IMR-90 (cell line): ENCODE data around the gene HMGXB3. TPM values are rescaled to one million over a fixed set of nuclear protein-coding genes. Genes with fewer than 3 reads are reported as not detected.

ENCODE experiments used
- ATAC-seq: fragments of 200-7000 bp; cut with Tn5 transposase; 2 replicates; pipeline ENCODE4 v1.9.1; 2020; ENCODE audit warnings: low read depth, mild to moderate bottlenecking, moderate library complexity
- BruUV-seq: library from RNA; stranded (reverse); fragments of 400-500 nt; replicated peaks from 2 replicates; lab custom pipeline; 2021; lab: Mats Ljungman, UMichigan
- CTCF ChIA-PET: fragments of 300-600 bp; formaldehyde crosslinking; extraction: SDS; loops from one replicate; lab custom pipeline; 2021; ENCODE audit warnings: antibody characterized with exemption; lab: Yijun Ruan, JAX
- POLR2A ChIA-PET: fragments of 300-600 bp; sonication (Branson Sonifier 250); formaldehyde crosslinking; loops from one replicate; lab custom pipeline; 2022; ENCODE audit warnings: antibody characterized with exemption; ENCODE audit not compliant: unreplicated experiment; lab: Charles Lee
- DNase-seq: peaks from one replicate; pipeline ENCODE4 v3.0.0; 2013
- H2AFZ ChIP-seq: replicated peaks from 2 replicates; pipeline ENCODE3; 2013; ENCODE audit warnings: low read length, mild to moderate bottlenecking; ENCODE audit not compliant: poor library complexity
- H2AK5ac ChIP-seq: 2 replicates; pipeline ENCODE4 v1.6.1; 2013; ENCODE audit warnings: low read depth, low read length, inconsistent platforms
- H2AK9ac ChIP-seq: replicated peaks from 2 replicates; pipeline ENCODE3; 2013; ENCODE audit warnings: mild to moderate bottlenecking, low read depth, low read length, moderate library complexity; ENCODE audit not compliant: poor library complexity
- H2BK120ac ChIP-seq: 2 replicates; pipeline ENCODE4 v1.6.1; 2013; ENCODE audit warnings: low read depth, low read length, inconsistent platforms
- H2BK15ac ChIP-seq: 3 replicates; pipeline ENCODE4 v1.6.1; 2013; ENCODE audit warnings: low read depth, low read length, inconsistent platforms
- H2BK20ac ChIP-seq: 2 replicates; pipeline ENCODE4 v1.6.1; 2013; ENCODE audit warnings: low read depth, mild to moderate bottlenecking, inconsistent platforms, low read length, moderate library complexity
- H2BK5ac ChIP-seq: 2 replicates; pipeline ENCODE4 v1.6.1; 2013; ENCODE audit warnings: mild to moderate bottlenecking, low read depth, low read length, inconsistent platforms; ENCODE audit not compliant: poor library complexity, severe bottlenecking
- H3K14ac ChIP-seq: replicated peaks from 2 replicates; pipeline ENCODE4 v1.6.1; 2013; ENCODE audit warnings: low read depth, low read length, inconsistent platforms
- H3K18ac ChIP-seq: 2 replicates; pipeline ENCODE4 v1.6.1; 2013; ENCODE audit warnings: low read depth, low read length, control low read depth
- H3K23ac ChIP-seq: 2 replicates; pipeline ENCODE4 v1.6.1; 2013; ENCODE audit warnings: low read depth, low read length, inconsistent platforms
- H3K27ac ChIP-seq: 2 replicates; pipeline ENCODE4 v1.5.1; 2013; ENCODE audit warnings: mild to moderate bottlenecking, control low read depth, low read length; ENCODE audit not compliant: insufficient read depth
- H3K27me3 ChIP-seq: 2 replicates; pipeline ENCODE4 v1.6.1; 2013; ENCODE audit warnings: low read length; ENCODE audit not compliant: control insufficient read depth, insufficient read depth
- H3K36me3 ChIP-seq: 2 replicates; pipeline ENCODE4 v1.6.1; 2013; ENCODE audit warnings: low read length, mixed read lengths; ENCODE audit not compliant: control insufficient read depth, insufficient read depth
- H3K4ac ChIP-seq: 2 replicates; pipeline ENCODE4 v1.6.1; 2013; ENCODE audit warnings: low read depth, low read length, inconsistent platforms
- H3K4me1 ChIP-seq: 2 replicates; pipeline ENCODE4 v1.6.1; 2013; ENCODE audit warnings: low read length, mixed read lengths; ENCODE audit not compliant: control insufficient read depth, insufficient read depth
- H3K4me2 ChIP-seq: 2 replicates; pipeline ENCODE4 v1.6.1; 2013; ENCODE audit warnings: low read depth, mild to moderate bottlenecking, control low read depth, low read length, moderate library complexity
- H3K4me3 ChIP-seq: 2 replicates; pipeline ENCODE4 v1.5.1; 2013; ENCODE audit warnings: low read depth, mild to moderate bottlenecking, control low read depth, low read length, moderate library complexity; ENCODE audit not compliant: insufficient read depth
- H3K56ac ChIP-seq: 2 replicates; pipeline ENCODE4 v1.6.1; 2013; ENCODE audit warnings: low read length, inconsistent platforms; ENCODE audit not compliant: insufficient read depth; ENCODE audit errors: extremely low read depth
- H3K79me1 ChIP-seq, 2 experiments: 2 replicates each; pipeline ENCODE4 v1.6.1; 2013; ENCODE audit warnings: low read length in 2 of 2, inconsistent platforms in 1 of 2, low read depth in 1 of 2
- H3K9ac ChIP-seq: 2 replicates; pipeline ENCODE4 v1.6.1; 2013; ENCODE audit warnings: low read depth, low read length, control low read depth
- H3K9me1 ChIP-seq: 2 replicates; pipeline ENCODE4 v1.6.1; 2013; ENCODE audit warnings: low read length, inconsistent platforms; ENCODE audit not compliant: insufficient read depth
- H3K9me3 ChIP-seq: 2 replicates; pipeline ENCODE4 v1.6.1; 2013; ENCODE audit warnings: low read length; ENCODE audit not compliant: control insufficient read depth, insufficient read depth
- H4K20me1 ChIP-seq: 2 replicates; pipeline ENCODE4 v1.6.1; 2013; ENCODE audit warnings: low read length, inconsistent platforms; ENCODE audit not compliant: insufficient read depth
- H4K5ac ChIP-seq: 2 replicates; pipeline ENCODE4 v1.6.1; 2013; ENCODE audit warnings: mild to moderate bottlenecking, low read depth, low read length, control low read depth
- H4K8ac ChIP-seq, 2 experiments: 2 replicates each; pipeline ENCODE4 v1.6.1; 2013; ENCODE audit warnings: low read depth in 2 of 2, low read length in 2 of 2, control low read depth in 1 of 2, inconsistent platforms in 1 of 2
- H4K91ac ChIP-seq: 2 replicates; pipeline ENCODE4 v1.6.1; 2013; ENCODE audit warnings: low read depth, low read length, inconsistent platforms; ENCODE audit not compliant: insufficient read depth
- FOS ChIP-seq: fragments of 150-350 bp; IDR thresholded peaks from 2 replicates; pipeline ENCODE4 v1.6.1; 2016; ENCODE audit warnings: low read depth, low read length
- USF2 ChIP-seq: fragments of 150-350 bp; IDR thresholded peaks from 2 replicates; pipeline ENCODE4 v1.6.1; 2017; ENCODE audit warnings: mild to moderate bottlenecking, antibody characterized with exemption, low read length, low read depth
- WGBS, 2 experiments: methylation state at CpG; one replicate each; pipeline versions ENCODE4 v1.1.5 to v1.1.7; 2013; ENCODE audit warnings: missing lambda C conversion rate in 2 of 2; ENCODE audit not compliant: insufficient read length in 1 of 2; ENCODE audit errors: extremely low coverage in 2 of 2; 5-methylcytosine and 5-hydroxymethylcytosine counted together
- dilution Hi-C: fragments of 300-500 bp; cut with HindIII; formaldehyde crosslinking; loops from one replicate; pipeline ENCODE4 v1.14.3; 2018; ENCODE audit warnings: low sequenced_read_pairs; ENCODE audit not compliant: unreplicated experiment
- in situ Hi-C: fragments of 300-500 bp; cut with MboI; formaldehyde crosslinking; loops from 3 replicates; pipeline ENCODE4 v1.14.3; 2019; ENCODE audit warnings: low sequenced_read_pairs, inconsistent platforms, mixed read lengths
- intact Hi-C: fragments of 100-400 bp; cut with micrococcal nuclease; formaldehyde crosslinking; loops from 2 replicates; pipeline ENCODE4 v1.10.0; 2022
- polyA plus RNA-seq, 3 experiments: library from polyadenylated mRNA; depleted of rRNA; stranded (reverse); fragments of >200 nt; gene quantifications; 2 replicates each; pipeline ENCODE4 v1.2.3, GENCODE V29; 2012; ENCODE audit warnings: low replicate concordance in 1 of 3
- total RNA-seq: library from RNA; depleted of rRNA; stranded (reverse); fragments of >200 nt; gene quantifications from 2 replicates; pipeline ENCODE4 v1.2.3, GENCODE V29; 2012

HMGXB3 gene
- total and polyA plus RNA-seq, 2 of the 4 experiments (the other 2 are of a cell fraction), result 27.6 to 30.6 TPM

GRCh38 chr5:150092159-150092787 lies 91.7 kb downstream of the HMGXB3 start:
- no peak overlapping the region for H3K23ac ChIP-seq
- no peak overlapping the region for H3K27ac ChIP-seq
- no peak overlapping the region for H2AK9ac ChIP-seq
- no peak overlapping the region for H4K5ac ChIP-seq
- H3K14ac ChIP-seq, result no peak overlapping the region
- ATAC-seq (no peak), DNase-seq (no peak)
- in situ Hi-C loops, result no loop called here
- POLR2A ChIA-PET, result no interaction called here
- H4K20me1 ChIP-seq, result no peaks in the 10 kb centered on the region
- H2BK120ac ChIP-seq, result no peak overlapping the region
- no CpG with 5 or more reads among the region's 3 CpGs for WGBS, 2 experiments
- no peak overlapping the region for H2BK5ac ChIP-seq
- H3K9me3 ChIP-seq, result no peaks in the 10 kb centered on the region
- CTCF ChIA-PET, result interaction anchor here (0.6 kb wide), 1 partner anchor 31 kb away, joined by 5 read pairs; no protein-coding TSS in a partner anchor
- no peak overlapping the region for H2AK5ac ChIP-seq
- no peak overlapping the region for H3K18ac ChIP-seq
- no peak overlapping the region for H3K4ac ChIP-seq
- H3K56ac ChIP-seq, result no peak overlapping the region
- H4K8ac ChIP-seq, result no peak overlapping the region
- H3K9me1 ChIP-seq, result no peaks in the 10 kb centered on the region
- no peak overlapping the region for H2BK20ac ChIP-seq
- no peak for TF ChIP-seq USF2
- TF ChIP-seq FOS, result no peak
- no peak overlapping the region for H2AFZ ChIP-seq
- no TSS peak for BruUV-seq
- H3K27me3 ChIP-seq, result peaks cover 21% of the 10 kb centered on the region
- no peak overlapping the region for H3K4me2 ChIP-seq
- H3K4me3 ChIP-seq, result no peak overlapping the region
- no peaks in the 10 kb centered on the region for H3K79me1 ChIP-seq
- intact Hi-C loops, result no loop called here
- no peak overlapping the region for H2BK15ac ChIP-seq
- no peaks in the 10 kb centered on the region for H3K4me1 ChIP-seq
- H3K9ac ChIP-seq, result no peak overlapping the region
- no peaks in the 10 kb centered on the region for H3K36me3 ChIP-seq
- no peak overlapping the region for H4K91ac ChIP-seq
- dilution Hi-C loops, result no loop called here
